ENCODE results near the gene ZBTB45. TPM values are rescaled to one million over a fixed set of nuclear protein-coding genes. Genes with fewer than 3 reads are reported as not detected.

Gene ZBTB45
- total and polyA plus RNA-seq, 9 of the 15 experiments (the other 6 are each of a cell fraction or from before 2014, with no cell fraction given), result 0.08 to 16.1 (median 1.8) TPM

DNA sequence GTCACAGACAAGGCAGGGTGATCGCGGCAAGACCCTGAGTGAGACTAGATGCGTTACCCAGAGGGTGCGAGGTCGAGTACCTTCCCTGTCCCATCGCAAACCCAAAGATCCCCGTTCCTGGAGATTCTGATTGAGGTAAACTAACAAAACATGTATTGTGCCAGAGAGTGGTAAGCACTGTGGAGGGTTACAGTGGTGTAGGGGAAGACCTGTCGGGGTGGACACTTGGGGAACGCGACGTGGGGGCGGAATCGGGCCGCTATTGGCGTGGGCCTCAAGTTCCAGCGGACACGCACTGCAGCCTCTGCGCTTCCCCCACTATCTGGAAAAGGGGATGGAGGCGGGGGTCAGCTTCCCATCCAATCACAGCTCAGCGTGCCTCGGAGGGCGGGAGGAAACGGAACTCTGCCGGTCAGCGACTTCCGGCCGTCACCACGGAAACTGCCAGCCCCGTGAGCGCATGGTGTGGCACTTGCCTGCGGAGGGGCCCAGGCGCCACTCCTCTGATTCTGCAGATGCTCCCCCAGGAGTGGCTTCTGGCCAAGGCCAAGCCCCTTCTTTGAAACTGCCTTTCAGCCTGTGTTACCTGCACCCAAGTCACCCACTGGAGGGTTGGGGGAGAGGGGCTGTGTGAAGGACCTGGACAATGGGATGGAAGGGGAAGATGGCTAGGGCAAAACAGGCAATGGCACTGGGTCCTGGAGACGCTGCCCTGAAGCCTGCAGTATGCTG lies 39.8 kb upstream of the ZBTB45 start (continued):
- TF ChIP-seq ZNF143 (CRISPR knock-in tag; IDR thresholded peaks at IDR 0.05) (peak; percentile 58; the same call in 1 of the 2 replicates), ZFPM2 (CRISPR knock-in tag; IDR thresholded peaks at IDR 0.05) (peak; percentile 44; the same call in 1 of the 2 replicates), XRCC4 (IDR thresholded peaks at IDR 0.05; ENCODE audit: extremely low read depth, insufficient read depth, insufficient read length) (no peak), PML (IDR thresholded peaks at IDR 0.05; ENCODE audit: low read length) (peak; percentile 79), ATF1 (CRISPR knock-in tag; IDR thresholded peaks at IDR 0.05) (no peak), ATF1 (tag; IDR thresholded peaks at IDR 0.05) (peak; percentile 88), ZNF217 (CRISPR knock-in tag; IDR thresholded peaks at IDR 0.05) (no peak), TAF9B (IDR thresholded peaks at IDR 0.05; ENCODE audit: partially characterized antibody) (peak; percentile 88), PHF21A (IDR thresholded peaks at IDR 0.05; ENCODE audit: borderline replicate concordance, low read depth) (peak; percentile 92), SIN3B (IDR thresholded peaks at IDR 0.05; ENCODE audit: low read depth) (peak; percentile 41; the same call in 1 of the 2 replicates), GATAD2B (IDR thresholded peaks at IDR 0.05; ENCODE audit: borderline replicate concordance) (no peak), DIDO1 (tag; IDR thresholded peaks at IDR 0.05; ENCODE audit: low read depth) (0 out of 2 replicates have a peak, but pooled peaks have one; percentile 49), KLF13 (tag; IDR thresholded peaks at IDR 0.05; ENCODE audit: borderline replicate concordance, low read depth) (peak; percentile 62; the same call in 1 of the 2 replicates)
- TF ChIP-seq, protein P1, sequence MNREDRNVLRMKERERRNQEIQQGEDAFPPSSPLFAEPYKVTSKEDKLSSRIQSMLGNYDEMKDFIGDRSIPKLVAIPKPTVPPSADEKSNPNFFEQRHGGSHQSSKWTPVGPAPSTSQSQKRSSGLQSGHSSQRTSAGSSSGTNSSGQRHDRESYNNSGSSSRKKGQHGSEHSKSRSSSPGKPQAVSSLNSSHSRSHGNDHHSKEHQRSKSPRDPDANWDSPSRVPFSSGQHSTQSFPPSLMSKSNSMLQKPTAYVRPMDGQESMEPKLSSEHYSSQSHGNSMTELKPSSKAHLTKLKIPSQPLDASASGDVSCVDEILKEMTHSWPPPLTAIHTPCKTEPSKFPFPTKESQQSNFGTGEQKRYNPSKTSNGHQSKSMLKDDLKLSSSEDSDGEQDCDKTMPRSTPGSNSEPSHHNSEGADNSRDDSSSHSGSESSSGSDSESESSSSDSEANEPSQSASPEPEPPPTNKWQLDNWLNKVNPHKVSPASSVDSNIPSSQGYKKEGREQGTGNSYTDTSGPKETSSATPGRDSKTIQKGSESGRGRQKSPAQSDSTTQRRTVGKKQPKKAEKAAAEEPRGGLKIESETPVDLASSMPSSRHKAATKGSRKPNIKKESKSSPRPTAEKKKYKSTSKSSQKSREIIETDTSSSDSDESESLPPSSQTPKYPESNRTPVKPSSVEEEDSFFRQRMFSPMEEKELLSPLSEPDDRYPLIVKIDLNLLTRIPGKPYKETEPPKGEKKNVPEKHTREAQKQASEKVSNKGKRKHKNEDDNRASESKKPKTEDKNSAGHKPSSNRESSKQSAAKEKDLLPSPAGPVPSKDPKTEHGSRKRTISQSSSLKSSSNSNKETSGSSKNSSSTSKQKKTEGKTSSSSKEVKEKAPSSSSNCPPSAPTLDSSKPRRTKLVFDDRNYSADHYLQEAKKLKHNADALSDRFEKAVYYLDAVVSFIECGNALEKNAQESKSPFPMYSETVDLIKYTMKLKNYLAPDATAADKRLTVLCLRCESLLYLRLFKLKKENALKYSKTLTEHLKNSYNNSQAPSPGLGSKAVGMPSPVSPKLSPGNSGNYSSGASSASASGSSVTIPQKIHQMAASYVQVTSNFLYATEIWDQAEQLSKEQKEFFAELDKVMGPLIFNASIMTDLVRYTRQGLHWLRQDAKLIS (CRISPR knock-in tag; IDR thresholded peaks at IDR 0.05), result no peak; the same call in 1 of the 2 replicates
- TF ChIP-seq, protein P2, sequence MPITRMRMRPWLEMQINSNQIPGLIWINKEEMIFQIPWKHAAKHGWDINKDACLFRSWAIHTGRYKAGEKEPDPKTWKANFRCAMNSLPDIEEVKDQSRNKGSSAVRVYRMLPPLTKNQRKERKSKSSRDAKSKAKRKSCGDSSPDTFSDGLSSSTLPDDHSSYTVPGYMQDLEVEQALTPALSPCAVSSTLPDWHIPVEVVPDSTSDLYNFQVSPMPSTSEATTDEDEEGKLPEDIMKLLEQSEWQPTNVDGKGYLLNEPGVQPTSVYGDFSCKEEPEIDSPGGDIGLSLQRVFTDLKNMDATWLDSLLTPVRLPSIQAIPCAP (CRISPR knock-in tag; IDR thresholded peaks at IDR 0.05; ENCODE audit: borderline replicate concordance), result 0 out of 2 replicates have a peak, but pooled peaks have one; percentile 50
- TF ChIP-seq, protein P3, sequence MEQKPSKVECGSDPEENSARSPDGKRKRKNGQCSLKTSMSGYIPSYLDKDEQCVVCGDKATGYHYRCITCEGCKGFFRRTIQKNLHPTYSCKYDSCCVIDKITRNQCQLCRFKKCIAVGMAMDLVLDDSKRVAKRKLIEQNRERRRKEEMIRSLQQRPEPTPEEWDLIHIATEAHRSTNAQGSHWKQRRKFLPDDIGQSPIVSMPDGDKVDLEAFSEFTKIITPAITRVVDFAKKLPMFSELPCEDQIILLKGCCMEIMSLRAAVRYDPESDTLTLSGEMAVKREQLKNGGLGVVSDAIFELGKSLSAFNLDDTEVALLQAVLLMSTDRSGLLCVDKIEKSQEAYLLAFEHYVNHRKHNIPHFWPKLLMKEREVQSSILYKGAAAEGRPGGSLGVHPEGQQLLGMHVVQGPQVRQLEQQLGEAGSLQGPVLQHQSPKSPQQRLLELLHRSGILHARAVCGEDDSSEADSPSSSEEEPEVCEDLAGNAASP (IDR thresholded peaks at IDR 0.05), result no peak
- TF ChIP-seq, protein P4, sequence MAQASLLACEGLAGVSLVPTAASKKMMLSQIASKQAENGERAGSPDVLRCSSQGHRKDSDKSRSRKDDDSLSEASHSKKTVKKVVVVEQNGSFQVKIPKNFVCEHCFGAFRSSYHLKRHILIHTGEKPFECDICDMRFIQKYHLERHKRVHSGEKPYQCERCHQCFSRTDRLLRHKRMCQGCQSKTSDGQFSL (CRISPR knock-in tag; IDR thresholded peaks at IDR 0.05), result peak; percentile 85; the same call in 1 of the 2 replicates
- TF ChIP-seq, protein P4 (tag; IDR thresholded peaks at IDR 0.05), result peak in 1 of 2 experiments; percentile 48; a peak in 1 of 4 replicates
- TF ChIP-seq, protein P5, sequence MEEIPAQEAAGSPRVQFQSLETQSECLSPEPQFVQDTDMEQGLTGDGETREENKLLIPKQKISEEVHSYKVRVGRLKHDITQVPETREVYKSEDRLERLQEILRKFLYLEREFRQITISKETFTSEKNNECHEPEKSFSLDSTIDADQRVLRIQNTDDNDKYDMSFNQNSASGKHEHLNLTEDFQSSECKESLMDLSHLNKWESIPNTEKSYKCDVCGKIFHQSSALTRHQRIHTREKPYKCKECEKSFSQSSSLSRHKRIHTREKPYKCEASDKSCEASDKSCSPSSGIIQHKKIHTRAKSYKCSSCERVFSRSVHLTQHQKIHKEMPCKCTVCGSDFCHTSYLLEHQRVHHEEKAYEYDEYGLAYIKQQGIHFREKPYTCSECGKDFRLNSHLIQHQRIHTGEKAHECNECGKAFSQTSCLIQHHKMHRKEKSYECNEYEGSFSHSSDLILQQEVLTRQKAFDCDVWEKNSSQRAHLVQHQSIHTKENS (CRISPR knock-in tag; IDR thresholded peaks at IDR 0.05), result no peak

Measured in K562 (cell line).